Liver (tissue), 9 donors: ENCODE results near the gene LIMS2. TPM values are rescaled to one million over a fixed set of nuclear protein-coding genes. Genes with fewer than 3 reads are reported as not detected.

Source experiments
- DNase-seq: peaks from one replicate; pipeline ENCODE4 v3.0.0-alpha.2; 2017; ENCODE audit warnings: low spot score
- H3K27ac ChIP-seq, 2 donors: one replicate each; pipeline ENCODE4 v1.7.0; 2013; ENCODE audit warnings: inconsistent platforms in 2 of 2, low read length in 2 of 2, control low read depth in 1 of 2, low read depth in 1 of 2, mild to moderate bottlenecking in 1 of 2
- H3K27me3 ChIP-seq, 4 donors: one replicate each; pipeline versions ENCODE4 v1.6.1 to v1.7.0; 2013; ENCODE audit warnings: low read length in 3 of 4, inconsistent platforms in 1 of 4, mild to moderate bottlenecking in 1 of 4, moderate library complexity in 1 of 4; ENCODE audit not compliant: control insufficient read depth in 4 of 4, insufficient read depth in 4 of 4
- H3K36me3 ChIP-seq, 4 donors: one replicate each; pipeline versions ENCODE4 v1.6.1 to v1.7.0; 2013; ENCODE audit warnings: low read length in 3 of 4, mild to moderate bottlenecking in 3 of 4, low read depth in 1 of 4, moderate library complexity in 1 of 4; ENCODE audit not compliant: control insufficient read depth in 4 of 4, insufficient read depth in 3 of 4
- H3K4me1 ChIP-seq, 4 donors: one replicate each; pipeline versions ENCODE4 v1.6.1 to v1.7.0; 2013; ENCODE audit warnings: low read length in 3 of 4, mild to moderate bottlenecking in 3 of 4, moderate library complexity in 1 of 4; ENCODE audit not compliant: control insufficient read depth in 4 of 4, insufficient read depth in 4 of 4
- H3K4me3 ChIP-seq, 3 donors: one replicate each; pipeline versions ENCODE4 v1.6.1 to v1.7.0; 2013; ENCODE audit warnings: low read length in 3 of 3, control low read depth in 1 of 3, low read depth in 1 of 3, mild to moderate bottlenecking in 1 of 3
- H3K9ac ChIP-seq, 2 donors: one replicate each; pipeline ENCODE4 v1.7.0; 2013; ENCODE audit warnings: low read length in 2 of 2, mild to moderate bottlenecking in 2 of 2, moderate library complexity in 2 of 2, control low read depth in 1 of 2, low read depth in 1 of 2
- H3K9me3 ChIP-seq, 4 donors: one replicate each; pipeline versions ENCODE4 v1.6.1 to v1.7.0; 2013; ENCODE audit warnings: low read length in 3 of 4; ENCODE audit not compliant: control insufficient read depth in 4 of 4
- EGR1 ChIP-seq, 2 donors: IDR thresholded peaks; 2 replicates each; pipeline ENCODE4 v1.6.1; 2016 to 2018; ENCODE audit warnings: antibody characterized with exemption in 2 of 2, low read depth in 2 of 2
- FOXA1 ChIP-seq: IDR thresholded peaks from 2 replicates; pipeline ENCODE4 v1.6.1; 2016; ENCODE audit warnings: antibody characterized with exemption
- FOXA2 ChIP-seq: IDR thresholded peaks from 2 replicates; pipeline ENCODE4 v1.6.1; 2016; ENCODE audit warnings: antibody characterized with exemption
- GABPA ChIP-seq, 2 donors: IDR thresholded peaks in 1 of 2; conservative IDR thresholded peaks in 1 of 2; 2 replicates each; pipeline ENCODE4 v1.6.1; 2016; ENCODE audit warnings: antibody characterized with exemption in 2 of 2, mild to moderate bottlenecking in 1 of 2, moderate library complexity in 1 of 2
- HNF4A ChIP-seq, 2 donors: conservative IDR thresholded peaks; 2 replicates each; pipeline ENCODE4 v1.6.1; 2016; ENCODE audit warnings: antibody characterized with exemption in 2 of 2, mild to moderate bottlenecking in 2 of 2
- HNF4G ChIP-seq: IDR thresholded peaks from 2 replicates; pipeline ENCODE4 v1.6.1; 2016; ENCODE audit warnings: antibody characterized with exemption
- JUND ChIP-seq, 2 donors: IDR thresholded peaks; 2 replicates each; pipeline ENCODE4 v1.6.1; 2016; ENCODE audit warnings: antibody characterized with exemption in 2 of 2
- NR2F2 ChIP-seq: IDR thresholded peaks from 2 replicates; pipeline ENCODE4 v1.6.1; 2016; ENCODE audit warnings: antibody characterized with exemption
- RAD21 ChIP-seq, 2 donors: IDR thresholded peaks; 2 replicates each; pipeline ENCODE4 v1.6.1; 2016; ENCODE audit warnings: antibody characterized with exemption in 2 of 2, mild to moderate bottlenecking in 2 of 2
- RXRA ChIP-seq, 2 donors: IDR thresholded peaks; 2 replicates each; pipeline ENCODE4 v1.6.1; 2017 to 2018; ENCODE audit warnings: antibody characterized with exemption in 2 of 2, mild to moderate bottlenecking in 1 of 2
- SP1 ChIP-seq: IDR thresholded peaks from 2 replicates; pipeline ENCODE4 v1.6.1; 2018; ENCODE audit warnings: antibody characterized with exemption, mild to moderate bottlenecking
- TAF1 ChIP-seq: conservative IDR thresholded peaks from 2 replicates; pipeline ENCODE4 v1.6.1; 2016; ENCODE audit warnings: antibody characterized with exemption, mild to moderate bottlenecking
- YY1 ChIP-seq: IDR thresholded peaks from 2 replicates; pipeline ENCODE4 v1.6.1; 2016; ENCODE audit warnings: antibody characterized with exemption, mild to moderate bottlenecking
- WGBS: extraction: QIAGEN DNeasy Blood & Tissue Kit; methylation state at CpG from one replicate; pipeline ENCODE4 v1.1.7; 2013; 5-methylcytosine and 5-hydroxymethylcytosine counted together
- polyA plus RNA-seq, 2 donors: library from polyadenylated mRNA; stranded (reverse) in 1 of 2; unstranded in 1 of 2; fragments of 200-250 nt in 1 of 2; fragments of >200 nt in 1 of 2; fragmentation: Nextera tagmentation in 1 of 2; extraction: Ambion mirVana in 1 of 2; gene quantifications; one replicate each; pipeline versions ENCODE4 v1.2.1 to v1.2.3, GENCODE V29; 2013 to 2015
- total RNA-seq, 2 donors: library from RNA; depleted of rRNA; stranded (reverse); fragments of >200 nt; gene quantifications; one replicate each; pipeline ENCODE4 v1.2.3, GENCODE V29; 2014
- TF ChIP-seq, protein P1 (sequence below): IDR thresholded peaks from 2 replicates; pipeline ENCODE4 v1.6.1; 2016; ENCODE audit warnings: antibody characterized with exemption, mild to moderate bottlenecking
- TF ChIP-seq, protein P2 (sequence below): IDR thresholded peaks from 2 replicates; pipeline ENCODE4 v1.6.1; 2016; ENCODE audit warnings: antibody characterized with exemption
- TF ChIP-seq, protein P3 (sequence below): IDR thresholded peaks from 2 replicates; pipeline ENCODE4 v1.6.1; 2016; ENCODE audit warnings: antibody characterized with exemption
- TF ChIP-seq, protein P4 (sequence below): IDR thresholded peaks from 2 replicates; pipeline ENCODE4 v1.6.1; 2016; ENCODE audit warnings: antibody characterized with exemption
- TF ChIP-seq, protein P5 (sequence below): fragments of 150-350 bp; IDR thresholded peaks from 2 replicates; pipeline ENCODE4 v1.5.1; 2017; ENCODE audit warnings: improper control_type of control experiment, low read depth, low read length; ENCODE audit not compliant: missing input control
- donor health status: healthy.
- donor health status: healthy.
- donor health status: healthy.
- donor health status: healthy.
- donor health status: healthy.

Gene LIMS2
- total and polyA plus RNA-seq, 4 donors: 1.4 to 17.9 (median 16.1) TPM

DNA sequence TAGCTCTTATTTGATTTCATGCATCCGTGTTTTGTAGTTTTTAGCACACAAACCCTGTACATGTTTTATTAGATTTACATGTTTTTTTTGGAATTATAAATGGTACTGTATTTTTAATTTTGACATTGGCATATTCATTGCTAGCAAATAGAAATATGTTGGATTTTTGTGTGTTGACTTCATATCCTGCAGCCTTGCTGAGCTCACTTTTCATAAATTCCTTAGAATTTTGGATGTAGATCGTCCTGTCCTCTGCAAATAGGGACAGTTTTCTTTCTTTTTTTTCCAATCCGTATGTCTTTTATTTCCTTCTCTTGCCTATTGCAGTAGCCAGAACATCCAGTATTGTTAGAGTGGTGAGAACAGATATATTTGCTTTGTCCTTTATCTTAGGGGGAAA, 76.1 kb downstream of the LIMS2 start:
- WGBS: 84% methylated on average over 3 of the region's 3 CpGs
- no peaks in the 10 kb centered on the region for H3K36me3 ChIP-seq
- DNase-seq: no peak
- H3K9me3 ChIP-seq: peaks cover 0 to 7% (median 0%) of the 10 kb centered on the region in 4 donors
- no peaks in the 10 kb centered on the region for H3K4me1 ChIP-seq
- TF ChIP-seq HNF4G: no peak
- no peak for TF ChIP-seq SP1
- no peak for TF ChIP-seq FOXA2
- TF ChIP-seq RAD21 (IDR thresholded peaks at IDR 0.05): no peak
- no peak for TF ChIP-seq FOXA1
- TF ChIP-seq, protein P1, sequence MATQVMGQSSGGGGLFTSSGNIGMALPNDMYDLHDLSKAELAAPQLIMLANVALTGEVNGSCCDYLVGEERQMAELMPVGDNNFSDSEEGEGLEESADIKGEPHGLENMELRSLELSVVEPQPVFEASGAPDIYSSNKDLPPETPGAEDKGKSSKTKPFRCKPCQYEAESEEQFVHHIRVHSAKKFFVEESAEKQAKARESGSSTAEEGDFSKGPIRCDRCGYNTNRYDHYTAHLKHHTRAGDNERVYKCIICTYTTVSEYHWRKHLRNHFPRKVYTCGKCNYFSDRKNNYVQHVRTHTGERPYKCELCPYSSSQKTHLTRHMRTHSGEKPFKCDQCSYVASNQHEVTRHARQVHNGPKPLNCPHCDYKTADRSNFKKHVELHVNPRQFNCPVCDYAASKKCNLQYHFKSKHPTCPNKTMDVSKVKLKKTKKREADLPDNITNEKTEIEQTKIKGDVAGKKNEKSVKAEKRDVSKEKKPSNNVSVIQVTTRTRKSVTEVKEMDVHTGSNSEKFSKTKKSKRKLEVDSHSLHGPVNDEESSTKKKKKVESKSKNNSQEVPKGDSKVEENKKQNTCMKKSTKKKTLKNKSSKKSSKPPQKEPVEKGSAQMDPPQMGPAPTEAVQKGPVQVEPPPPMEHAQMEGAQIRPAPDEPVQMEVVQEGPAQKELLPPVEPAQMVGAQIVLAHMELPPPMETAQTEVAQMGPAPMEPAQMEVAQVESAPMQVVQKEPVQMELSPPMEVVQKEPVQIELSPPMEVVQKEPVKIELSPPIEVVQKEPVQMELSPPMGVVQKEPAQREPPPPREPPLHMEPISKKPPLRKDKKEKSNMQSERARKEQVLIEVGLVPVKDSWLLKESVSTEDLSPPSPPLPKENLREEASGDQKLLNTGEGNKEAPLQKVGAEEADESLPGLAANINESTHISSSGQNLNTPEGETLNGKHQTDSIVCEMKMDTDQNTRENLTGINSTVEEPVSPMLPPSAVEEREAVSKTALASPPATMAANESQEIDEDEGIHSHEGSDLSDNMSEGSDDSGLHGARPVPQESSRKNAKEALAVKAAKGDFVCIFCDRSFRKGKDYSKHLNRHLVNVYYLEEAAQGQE: no peak
- TF ChIP-seq, protein P2, sequence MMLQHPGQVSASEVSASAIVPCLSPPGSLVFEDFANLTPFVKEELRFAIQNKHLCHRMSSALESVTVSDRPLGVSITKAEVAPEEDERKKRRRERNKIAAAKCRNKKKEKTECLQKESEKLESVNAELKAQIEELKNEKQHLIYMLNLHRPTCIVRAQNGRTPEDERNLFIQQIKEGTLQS: no peak
- no peak for TF ChIP-seq JUND (IDR thresholded peaks at IDR 0.05)
- TF ChIP-seq, protein P3, sequence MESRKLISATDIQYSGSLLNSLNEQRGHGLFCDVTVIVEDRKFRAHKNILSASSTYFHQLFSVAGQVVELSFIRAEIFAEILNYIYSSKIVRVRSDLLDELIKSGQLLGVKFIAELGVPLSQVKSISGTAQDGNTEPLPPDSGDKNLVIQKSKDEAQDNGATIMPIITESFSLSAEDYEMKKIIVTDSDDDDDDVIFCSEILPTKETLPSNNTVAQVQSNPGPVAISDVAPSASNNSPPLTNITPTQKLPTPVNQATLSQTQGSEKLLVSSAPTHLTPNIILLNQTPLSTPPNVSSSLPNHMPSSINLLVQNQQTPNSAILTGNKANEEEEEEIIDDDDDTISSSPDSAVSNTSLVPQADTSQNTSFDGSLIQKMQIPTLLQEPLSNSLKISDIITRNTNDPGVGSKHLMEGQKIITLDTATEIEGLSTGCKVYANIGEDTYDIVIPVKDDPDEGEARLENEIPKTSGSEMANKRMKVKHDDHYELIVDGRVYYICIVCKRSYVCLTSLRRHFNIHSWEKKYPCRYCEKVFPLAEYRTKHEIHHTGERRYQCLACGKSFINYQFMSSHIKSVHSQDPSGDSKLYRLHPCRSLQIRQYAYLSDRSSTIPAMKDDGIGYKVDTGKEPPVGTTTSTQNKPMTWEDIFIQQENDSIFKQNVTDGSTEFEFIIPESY: no peak
- no peak for TF ChIP-seq TAF1
- no peak for TF ChIP-seq EGR1 (IDR thresholded peaks at IDR 0.05; ENCODE audit: low read depth in 2 of 2)
- no peak for TF ChIP-seq GABPA (IDR thresholded peaks at IDR 0.05 in 1 of 2, conservative IDR thresholded peaks at IDR 0.05 in 1 of 2)
- no peak for TF ChIP-seq NR2F2
- TF ChIP-seq YY1: no peak
- TF ChIP-seq, protein P4, sequence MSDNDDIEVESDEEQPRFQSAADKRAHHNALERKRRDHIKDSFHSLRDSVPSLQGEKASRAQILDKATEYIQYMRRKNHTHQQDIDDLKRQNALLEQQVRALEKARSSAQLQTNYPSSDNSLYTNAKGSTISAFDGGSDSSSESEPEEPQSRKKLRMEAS: no peak
- no peak for TF ChIP-seq HNF4A (conservative IDR thresholded peaks at IDR 0.05)
- H3K27me3 ChIP-seq: no peaks in the 10 kb centered on the region
- H3K9ac ChIP-seq: no peak overlapping the region
- no peak overlapping the region for H3K27ac ChIP-seq
- no peak overlapping the region for H3K4me3 ChIP-seq

DNA sequence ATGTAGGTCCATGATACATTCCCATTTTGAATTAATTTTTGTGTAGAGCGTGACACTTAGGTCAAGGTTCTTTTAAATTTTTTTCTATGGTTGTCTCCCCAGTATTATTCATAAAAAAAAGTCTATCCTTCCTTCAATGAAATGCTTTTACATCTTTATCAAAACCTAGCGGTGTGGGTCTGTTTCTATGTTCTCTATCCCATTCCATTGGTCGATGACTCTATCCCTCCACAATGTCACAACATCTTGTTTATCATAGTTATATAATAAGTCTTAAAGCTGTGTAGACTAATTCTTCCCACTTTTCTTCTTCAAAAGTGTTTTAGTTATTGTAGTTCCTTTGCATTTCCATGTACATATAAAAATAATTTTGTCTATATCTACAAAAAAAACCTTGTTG, 76.6 kb downstream of the LIMS2 start:
- Histone ChIP-seq H3K36me3 (no peaks in the 10 kb centered on the region), H3K27me3 (no peaks in the 10 kb centered on the region), H3K9ac (no peak overlapping the region), H3K9me3 (peaks cover 0 to 7% (median 0%) of the 10 kb centered on the region in 4 donors), H3K4me3 (no peak overlapping the region), H3K27ac (no peak overlapping the region), H3K4me1 (no peaks in the 10 kb centered on the region)
- WGBS: 74% methylated on average over 3 of the region's 3 CpGs
- no peak for DNase-seq
- TF ChIP-seq, protein P4: no peak
- TF ChIP-seq SP1: no peak
- TF ChIP-seq FOXA2: no peak
- no peak for TF ChIP-seq RXRA (IDR thresholded peaks at IDR 0.05)
- no peak for TF ChIP-seq HNF4G
- TF ChIP-seq, protein P3: no peak
- no peak for TF ChIP-seq YY1
- TF ChIP-seq GABPA (IDR thresholded peaks at IDR 0.05 in 1 of 2, conservative IDR thresholded peaks at IDR 0.05 in 1 of 2): no peak
- TF ChIP-seq JUND (IDR thresholded peaks at IDR 0.05): no peak
- no peak for TF ChIP-seq FOXA1
- TF ChIP-seq, protein P2: no peak
- TF ChIP-seq, protein P5, sequence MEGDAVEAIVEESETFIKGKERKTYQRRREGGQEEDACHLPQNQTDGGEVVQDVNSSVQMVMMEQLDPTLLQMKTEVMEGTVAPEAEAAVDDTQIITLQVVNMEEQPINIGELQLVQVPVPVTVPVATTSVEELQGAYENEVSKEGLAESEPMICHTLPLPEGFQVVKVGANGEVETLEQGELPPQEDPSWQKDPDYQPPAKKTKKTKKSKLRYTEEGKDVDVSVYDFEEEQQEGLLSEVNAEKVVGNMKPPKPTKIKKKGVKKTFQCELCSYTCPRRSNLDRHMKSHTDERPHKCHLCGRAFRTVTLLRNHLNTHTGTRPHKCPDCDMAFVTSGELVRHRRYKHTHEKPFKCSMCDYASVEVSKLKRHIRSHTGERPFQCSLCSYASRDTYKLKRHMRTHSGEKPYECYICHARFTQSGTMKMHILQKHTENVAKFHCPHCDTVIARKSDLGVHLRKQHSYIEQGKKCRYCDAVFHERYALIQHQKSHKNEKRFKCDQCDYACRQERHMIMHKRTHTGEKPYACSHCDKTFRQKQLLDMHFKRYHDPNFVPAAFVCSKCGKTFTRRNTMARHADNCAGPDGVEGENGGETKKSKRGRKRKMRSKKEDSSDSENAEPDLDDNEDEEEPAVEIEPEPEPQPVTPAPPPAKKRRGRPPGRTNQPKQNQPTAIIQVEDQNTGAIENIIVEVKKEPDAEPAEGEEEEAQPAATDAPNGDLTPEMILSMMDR: no peak
- no peak for TF ChIP-seq HNF4A (conservative IDR thresholded peaks at IDR 0.05)
- no peak for TF ChIP-seq TAF1
- TF ChIP-seq RAD21 (IDR thresholded peaks at IDR 0.05): no peak
